Caco-2 (cell line): Measurements from ENCODE around the gene LRRC14B. TPM values are rescaled to one million over a fixed set of nuclear protein-coding genes. Genes with fewer than 3 reads are reported as not detected.

Source experiments
- BruUV-seq: library from RNA; stranded (reverse); fragments of 400-500 nt; replicated peaks from 2 replicates; lab custom pipeline; 2021; lab: Mats Ljungman, UMichigan
- CTCF ChIA-PET: fragments of 300-600 bp; sonication (Branson Sonifier 250); formaldehyde crosslinking; loops from one replicate; lab custom pipeline; 2022; ENCODE audit warnings: antibody characterized with exemption; lab: Charles Lee
- POLR2A ChIA-PET: fragments of 300-600 bp; sonication (Branson Sonifier 250); formaldehyde crosslinking; loops from one replicate; lab custom pipeline; 2022; ENCODE audit warnings: antibody characterized with exemption; lab: Charles Lee
- DNase-seq, 2 experiments: peaks; one replicate each; pipeline versions ENCODE4 v3.0.0 to v3.0.0-alpha.2; 2020 to 2022
- H3K27me3 ChIP-seq: replicated peaks from 2 replicates; pipeline ENCODE4 v1.6.0; 2011; ENCODE audit warnings: low read length; ENCODE audit not compliant: control insufficient read depth, insufficient read depth
- H3K36me3 ChIP-seq: 2 replicates; pipeline ENCODE4 v1.5.1; 2011; ENCODE audit warnings: low read length; ENCODE audit not compliant: control insufficient read depth, insufficient read depth
- H3K4me1 ChIP-seq: fragments of 250-450 bp; sonication (Bioruptor Pico); 2 replicates; pipeline ENCODE4 v1.5.1; 2020; ENCODE audit warnings: mild to moderate bottlenecking
- H3K4me3 ChIP-seq: 2 replicates; pipeline ENCODE4 v1.5.1; 2011; ENCODE audit warnings: low read depth, mild to moderate bottlenecking, control low read depth, low read length
- H3K9me3 ChIP-seq: fragments of 250-450 bp; sonication (Bioruptor Pico); 2 replicates; pipeline ENCODE4 v1.5.1; 2020; ENCODE audit warnings: mild to moderate bottlenecking, moderate library complexity
- H3K27ac Mint-ChIP-seq: one replicate; pipeline ENCODE4 v1.8.0; 2022; ENCODE audit warnings: mixed read lengths; ENCODE audit not compliant: unreplicated experiment
- H3K27me3 Mint-ChIP-seq: one replicate; pipeline ENCODE4 v1.8.0; 2022; ENCODE audit warnings: mixed read lengths; ENCODE audit not compliant: insufficient read depth, unreplicated experiment
- H3K36me3 Mint-ChIP-seq: one replicate; pipeline ENCODE4 v1.8.0; 2022; ENCODE audit warnings: mild to moderate bottlenecking, mixed read lengths; ENCODE audit not compliant: insufficient read depth, unreplicated experiment
- H3K4me1 Mint-ChIP-seq: one replicate; pipeline ENCODE4 v1.8.0; 2022; ENCODE audit warnings: low read depth, mixed read lengths; ENCODE audit not compliant: unreplicated experiment
- H3K4me3 Mint-ChIP-seq: one replicate; pipeline ENCODE4 v1.8.0; 2022; ENCODE audit warnings: mild to moderate bottlenecking, moderate library complexity, mixed read lengths; ENCODE audit not compliant: unreplicated experiment
- H3K9me3 Mint-ChIP-seq: one replicate; pipeline ENCODE4 v1.8.0; 2022; ENCODE audit warnings: mixed read lengths; ENCODE audit not compliant: unreplicated experiment
- intact Hi-C: fragments of 100-400 bp; cut with micrococcal nuclease; formaldehyde crosslinking; loops from one replicate; pipeline ENCODE4 v1.10.0; 2022; ENCODE audit not compliant: unreplicated experiment
- total RNA-seq: library from RNA; stranded (reverse); gene quantifications from 2 replicates; pipeline ENCODE4 v1.2.3, GENCODE V29; 2022
- TF ChIP-seq, protein P1 (sequence below), 2 experiments: fragments of 200-600 bp in 1 of 2; IDR thresholded peaks; 1 replicate in 1 of 2; 2 replicates in 1 of 2; pipeline versions ENCODE4 v1.5.1 to v1.8.0; 2011 to 2022; ENCODE audit warnings: antibody characterized with exemption in 1 of 2, control low read depth in 1 of 2, inconsistent platforms in 1 of 2, low read depth in 1 of 2, low read length in 1 of 2, mild to moderate bottlenecking in 1 of 2, moderate library complexity in 1 of 2; ENCODE audit not compliant: insufficient read depth in 1 of 2, severe bottlenecking in 1 of 2, unreplicated experiment in 1 of 2

LRRC14B gene
- total RNA-seq, 1 experiment from 2014 or later = not detected

DNA sequence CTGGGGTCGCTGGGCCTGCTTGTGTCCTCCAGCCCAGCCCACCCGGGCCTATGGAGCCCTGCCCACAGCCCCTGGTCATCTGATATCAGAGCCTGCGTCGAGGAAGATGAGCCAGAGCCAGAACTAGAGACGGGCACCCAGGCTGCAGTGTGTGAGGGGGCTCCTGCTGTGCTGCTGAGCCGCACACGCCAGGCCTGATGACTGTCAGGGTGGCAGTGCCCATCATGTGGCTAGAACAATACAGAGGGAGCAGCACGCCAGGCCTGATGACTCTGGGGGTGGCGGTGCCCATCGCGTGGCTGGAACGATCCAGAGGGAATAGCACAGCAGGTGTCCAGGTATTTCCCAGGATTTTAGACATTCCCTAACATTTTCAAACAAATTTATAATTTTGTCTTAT lies 9.2 kb upstream of the LRRC14B start:
- no peak for DNase-seq
- ChIA-PET POLR2A (no interaction called here), CTCF (no interaction called here)
- H3K9me3 ChIP-seq = no peaks in the 10 kb centered on the region
- intact Hi-C loops = no loop called here
- H3K27ac Mint-ChIP-seq = no peak overlapping the region
- peaks cover 2% of the 10 kb centered on the region for H3K4me1 Mint-ChIP-seq
- no peaks in the 10 kb centered on the region for H3K36me3 ChIP-seq
- H3K9me3 Mint-ChIP-seq = no peaks in the 10 kb centered on the region
- H3K4me3 Mint-ChIP-seq = no peak overlapping the region
- H3K4me1 ChIP-seq = no peaks in the 10 kb centered on the region
- H3K27me3 ChIP-seq = no peaks in the 10 kb centered on the region
- TF ChIP-seq, protein P1, sequence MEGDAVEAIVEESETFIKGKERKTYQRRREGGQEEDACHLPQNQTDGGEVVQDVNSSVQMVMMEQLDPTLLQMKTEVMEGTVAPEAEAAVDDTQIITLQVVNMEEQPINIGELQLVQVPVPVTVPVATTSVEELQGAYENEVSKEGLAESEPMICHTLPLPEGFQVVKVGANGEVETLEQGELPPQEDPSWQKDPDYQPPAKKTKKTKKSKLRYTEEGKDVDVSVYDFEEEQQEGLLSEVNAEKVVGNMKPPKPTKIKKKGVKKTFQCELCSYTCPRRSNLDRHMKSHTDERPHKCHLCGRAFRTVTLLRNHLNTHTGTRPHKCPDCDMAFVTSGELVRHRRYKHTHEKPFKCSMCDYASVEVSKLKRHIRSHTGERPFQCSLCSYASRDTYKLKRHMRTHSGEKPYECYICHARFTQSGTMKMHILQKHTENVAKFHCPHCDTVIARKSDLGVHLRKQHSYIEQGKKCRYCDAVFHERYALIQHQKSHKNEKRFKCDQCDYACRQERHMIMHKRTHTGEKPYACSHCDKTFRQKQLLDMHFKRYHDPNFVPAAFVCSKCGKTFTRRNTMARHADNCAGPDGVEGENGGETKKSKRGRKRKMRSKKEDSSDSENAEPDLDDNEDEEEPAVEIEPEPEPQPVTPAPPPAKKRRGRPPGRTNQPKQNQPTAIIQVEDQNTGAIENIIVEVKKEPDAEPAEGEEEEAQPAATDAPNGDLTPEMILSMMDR (IDR thresholded peaks at IDR 0.05; ENCODE audit: insufficient read depth in 1 of 2, low read depth in 1 of 2, low read length in 1 of 2, severe bottlenecking in 1 of 2, unreplicated experiment in 1 of 2) = no peak
- peaks cover 8% of the 10 kb centered on the region for H3K36me3 Mint-ChIP-seq
- peaks cover 4% of the 10 kb centered on the region for H3K27me3 Mint-ChIP-seq
- no TSS peak for BruUV-seq
- no peak overlapping the region for H3K4me3 ChIP-seq

- no TSS peak for BruUV-seq
- H3K4me3 Mint-ChIP-seq = no peak overlapping the region
- H3K27ac Mint-ChIP-seq = no peak overlapping the region
- no peaks in the 10 kb centered on the region for H3K27me3 ChIP-seq
- H3K27me3 Mint-ChIP-seq = peaks cover 4% of the 10 kb centered on the region
- H3K36me3 Mint-ChIP-seq = peaks cover 11% of the 10 kb centered on the region
- H3K36me3 ChIP-seq = no peaks in the 10 kb centered on the region
- H3K4me1 Mint-ChIP-seq = no peaks in the 10 kb centered on the region
- H3K4me3 ChIP-seq = no peak overlapping the region
- intact Hi-C loops = no loop called here
- TF ChIP-seq, protein P1 (IDR thresholded peaks at IDR 0.05; ENCODE audit: insufficient read depth in 1 of 2, low read depth in 1 of 2, low read length in 1 of 2, severe bottlenecking in 1 of 2, unreplicated experiment in 1 of 2) = no peak
- ChIA-PET CTCF (no interaction called here), POLR2A (no interaction called here)
- DNase-seq = no peak
- no peaks in the 10 kb centered on the region for H3K9me3 ChIP-seq
- H3K9me3 Mint-ChIP-seq = no peaks in the 10 kb centered on the region
- no peaks in the 10 kb centered on the region for H3K4me1 ChIP-seq
Observed at GRCh38 chr5:184471-184870, 6.8 kb upstream of the LRRC14B start.

- H3K9me3 ChIP-seq = no peaks in the 10 kb centered on the region
- H3K4me3 Mint-ChIP-seq = no peak overlapping the region
- no peak overlapping the region for H3K4me3 ChIP-seq
- H3K36me3 Mint-ChIP-seq = peaks cover 11% of the 10 kb centered on the region
- ChIA-PET CTCF (no interaction called here), POLR2A (no interaction called here)
- no peaks in the 10 kb centered on the region for H3K9me3 Mint-ChIP-seq
- no peak for DNase-seq
- peaks cover 5% of the 10 kb centered on the region for H3K4me1 Mint-ChIP-seq
- H3K27ac Mint-ChIP-seq = no peak overlapping the region
- H3K36me3 ChIP-seq = no peaks in the 10 kb centered on the region
- no peaks in the 10 kb centered on the region for H3K4me1 ChIP-seq
- TF ChIP-seq, protein P1 (IDR thresholded peaks at IDR 0.05; ENCODE audit: insufficient read depth in 1 of 2, low read depth in 1 of 2, low read length in 1 of 2, severe bottlenecking in 1 of 2, unreplicated experiment in 1 of 2) = no peak
- no peaks in the 10 kb centered on the region for H3K27me3 ChIP-seq
- no peaks in the 10 kb centered on the region for H3K27me3 Mint-ChIP-seq
- intact Hi-C loops = no loop called here
- BruUV-seq = no TSS peak
Observed at GRCh38 chr5:185095-186070, 5.9 kb upstream of the LRRC14B start.
